Measurements from ENCODE around the gene VEZT.
"Not testable (repeated sequence)": the region's sequence is repeated elsewhere in the genome, so short reads cannot be mapped to it uniquely, and the experiment has no call there.

Gene VEZT

GRCh38 chr12:95225645-95226212, 8.1 kb downstream of the VEZT start:
- no peak for DNase-seq

- DNase-seq, result no peak
Observed at GRCh38 chr12:95227818-95228356, 10.3 kb downstream of the VEZT start.

- no peak for DNase-seq
Observed at GRCh38 chr12:95228617-95229016, 11.0 kb downstream of the VEZT start.

- no peak for DNase-seq
Observed at GRCh38 chr12:95229636-95230035, 12.0 kb downstream of the VEZT start.

GRCh38 chr12:95230313-95230712, 12.7 kb downstream of the VEZT start:
- DNase-seq, result no peak

- DNase-seq, result no peak
Observed at GRCh38 chr12:95231190-95231589, 13.6 kb downstream of the VEZT start.

- not testable (repeated sequence) for DNase-seq
Observed at GRCh38 chr12:95234187-95234586, 16.6 kb downstream of the VEZT start.

GRCh38 chr12:95235621-95236020, 18.0 kb downstream of the VEZT start:
- DNase-seq, result not testable (repeated sequence)

- DNase-seq, result no peak
Observed at GRCh38 chr12:95237315-95237714, 19.7 kb downstream of the VEZT start.

GRCh38 chr12:95238150-95238549, 20.5 kb downstream of the VEZT start:
- no peak for DNase-seq

- DNase-seq, result no peak
Observed at GRCh38 chr12:95239216-95239615, 21.6 kb downstream of the VEZT start.

- DNase-seq, result not testable (repeated sequence)
Observed at GRCh38 chr12:95239835-95240234, 22.2 kb downstream of the VEZT start.

GRCh38 chr12:95240556-95240955, 22.9 kb downstream of the VEZT start:
- DNase-seq, result peak; percentile 44

- not testable (repeated sequence) for DNase-seq
Observed at GRCh38 chr12:95241138-95241537, 23.5 kb downstream of the VEZT start.

GRCh38 chr12:95241761-95242506, 24.3 kb downstream of the VEZT start:
- no peak for DNase-seq

GRCh38 chr12:95243497-95244183, 26.0 kb downstream of the VEZT start:
- DNase-seq, result no peak

- no peak for DNase-seq
Observed at GRCh38 chr12:95244350-95244749, 26.7 kb downstream of the VEZT start.

- DNase-seq, result no peak
Observed at GRCh38 chr12:95248095-95248494, 30.5 kb downstream of the VEZT start.

GRCh38 chr12:95248604-95249360, 31.2 kb downstream of the VEZT start:
- no peak for DNase-seq

GRCh38 chr12:95253386-95253785, 35.8 kb downstream of the VEZT start:
- no peak for DNase-seq

- DNase-seq, result no peak
Observed at GRCh38 chr12:95257541-95257940, 39.9 kb downstream of the VEZT start.

GRCh38 chr12:95258151-95258550, 40.5 kb downstream of the VEZT start:
- no peak for DNase-seq

- DNase-seq, result no peak
Observed at GRCh38 chr12:95258803-95259202, 41.2 kb downstream of the VEZT start.
